ENCODE data around the gene FOXO6.

FOXO6 gene

GRCh38 chr1:41418857-41419583 lies 57.8 kb downstream of the FOXO6 start:
- in situ Hi-C loops (cut with MboI; ENCODE audit: low sequenced_read_pairs), result loop anchor here (5.0 to 10.0 kb wide), 2 partner anchors 97 to 144 kb away; no protein-coding TSS in a partner anchor

- in situ Hi-C loops (cut with MboI; ENCODE audit: low sequenced_read_pairs), result loop anchor here (5.0 to 10.0 kb wide), 2 partner anchors 97 to 145 kb away; no protein-coding TSS in a partner anchor
Measured at GRCh38 chr1:41419584-41420295, 58.5 kb downstream of the FOXO6 start.

- in situ Hi-C loops (cut with MboI; ENCODE audit: low sequenced_read_pairs), result no loop called here
Measured at GRCh38 chr1:41420351-41420750, 59.1 kb downstream of the FOXO6 start.

GRCh38 chr1:41420860-41421259 lies 59.6 kb downstream of the FOXO6 start:
- in situ Hi-C loops (cut with MboI; ENCODE audit: low sequenced_read_pairs), result no loop called here

GRCh38 chr1:41422306-41422705 lies 61.1 kb downstream of the FOXO6 start:
- in situ Hi-C loops (cut with MboI; ENCODE audit: low sequenced_read_pairs), result no loop called here

GRCh38 chr1:41423511-41424191 lies 62.4 kb downstream of the FOXO6 start:
- in situ Hi-C loops (cut with MboI; ENCODE audit: low sequenced_read_pairs), result no loop called here

GRCh38 chr1:41424581-41425118 lies 63.4 kb downstream of the FOXO6 start:
- in situ Hi-C loops (cut with MboI; ENCODE audit: low sequenced_read_pairs), result no loop called here

- in situ Hi-C loops (cut with MboI; ENCODE audit: low sequenced_read_pairs), result no loop called here
Measured at GRCh38 chr1:41425369-41425768, 64.1 kb downstream of the FOXO6 start.

- in situ Hi-C loops (cut with MboI; ENCODE audit: low sequenced_read_pairs), result no loop called here
Measured at GRCh38 chr1:41426201-41426890, 65.1 kb downstream of the FOXO6 start.

GRCh38 chr1:41427122-41427913 lies 66.1 kb downstream of the FOXO6 start:
- in situ Hi-C loops (cut with MboI; ENCODE audit: low sequenced_read_pairs), result no loop called here

GRCh38 chr1:41427916-41428737 lies 66.9 kb downstream of the FOXO6 start:
- in situ Hi-C loops (cut with MboI; ENCODE audit: low sequenced_read_pairs), result no loop called here

- in situ Hi-C loops (cut with MboI; ENCODE audit: low sequenced_read_pairs), result no loop called here
Measured at GRCh38 chr1:41428738-41429640, 67.8 kb downstream of the FOXO6 start.

- in situ Hi-C loops (cut with MboI; ENCODE audit: low sequenced_read_pairs), result loop anchor here (5.0 kb wide), 1 partner anchor 162 kb away; no protein-coding TSS in a partner anchor
Measured at GRCh38 chr1:41429641-41430035, 68.4 kb downstream of the FOXO6 start.

- in situ Hi-C loops (cut with MboI; ENCODE audit: low sequenced_read_pairs), result loop anchor here (5.0 kb wide), 1 partner anchor 163 kb away; no protein-coding TSS in a partner anchor
Measured at GRCh38 chr1:41430069-41430468, 68.8 kb downstream of the FOXO6 start.

GRCh38 chr1:41430582-41430981 lies 69.3 kb downstream of the FOXO6 start:
- in situ Hi-C loops (cut with MboI; ENCODE audit: low sequenced_read_pairs), result loop anchor here (5.0 kb wide), 1 partner anchor 163 kb away; no protein-coding TSS in a partner anchor

GRCh38 chr1:41431490-41432350 lies 70.5 kb downstream of the FOXO6 start:
- in situ Hi-C loops (cut with MboI; ENCODE audit: low sequenced_read_pairs), result loop anchor here (5.0 kb wide), 1 partner anchor 164 kb away; no protein-coding TSS in a partner anchor

Measured in HL-60/S4 treated with retinoic acid at 250 ng/mL for 4 days and 3 days (cell line).